Endodermal cell (in vitro differentiated cells): Measurements from ENCODE around the gene CLOCK. TPM values are rescaled to one million over a fixed set of nuclear protein-coding genes. Genes with fewer than 3 reads are reported as not detected.

ENCODE experiments used
- DNase-seq: peaks from one replicate; pipeline ENCODE4 v3.0.0-alpha.2; 2017
- H3K27ac ChIP-seq: 2 replicates; pipeline ENCODE4 v1.5.1; 2013; ENCODE audit warnings: mild to moderate bottlenecking, low read depth, low read length, moderate library complexity
- H3K27me3 ChIP-seq: 2 replicates; pipeline ENCODE4 v1.6.1; 2013; ENCODE audit warnings: mild to moderate bottlenecking, low read length, moderate library complexity; ENCODE audit not compliant: insufficient read depth, control insufficient read depth, poor library complexity, severe bottlenecking
- H3K36me3 ChIP-seq: 2 replicates; pipeline ENCODE4 v1.7.0; 2013; ENCODE audit warnings: mild to moderate bottlenecking, low read length, moderate library complexity; ENCODE audit not compliant: control insufficient read depth, insufficient read depth
- H3K4me1 ChIP-seq: one replicate; pipeline ENCODE4 v1.7.0; 2013; ENCODE audit warnings: low read length; ENCODE audit not compliant: control insufficient read depth, insufficient read depth
- H3K4me3 ChIP-seq: 2 replicates; pipeline ENCODE4 v1.5.1; 2013; ENCODE audit warnings: mild to moderate bottlenecking, low read length, moderate library complexity
- H3K9ac ChIP-seq: 2 replicates; pipeline ENCODE4 v1.6.1; 2013; ENCODE audit warnings: mild to moderate bottlenecking, low read length, moderate library complexity; ENCODE audit not compliant: poor library complexity, severe bottlenecking; ENCODE audit errors: extremely low read depth
- H3K9me3 ChIP-seq: 2 replicates; pipeline ENCODE4 v1.6.1; 2013; ENCODE audit warnings: mild to moderate bottlenecking, low read length, moderate library complexity; ENCODE audit not compliant: control insufficient read depth
- H3K27ac Mint-ChIP-seq: 2 replicates; pipeline ENCODE4 v1.8.0; 2020; ENCODE audit warnings: mixed read lengths
- H3K27me3 Mint-ChIP-seq: 2 replicates; pipeline ENCODE4 v1.8.0; 2021; ENCODE audit warnings: mild to moderate bottlenecking, mixed read lengths; ENCODE audit not compliant: insufficient read depth
- H3K36me3 Mint-ChIP-seq: 2 replicates; pipeline ENCODE4 v1.8.0; 2020; ENCODE audit warnings: low read depth, mixed read lengths
- H3K4me1 Mint-ChIP-seq: 2 replicates; pipeline ENCODE4 v1.8.0; 2020; ENCODE audit warnings: mixed read lengths
- H3K4me3 Mint-ChIP-seq: 2 replicates; pipeline ENCODE4 v1.8.0; 2020; ENCODE audit warnings: mild to moderate bottlenecking, moderate library complexity, mixed read lengths
- H3K9me3 Mint-ChIP-seq: 2 replicates; pipeline ENCODE4 v1.8.0; 2020; ENCODE audit warnings: mild to moderate bottlenecking, mixed read lengths
- CTCF ChIP-seq: fragments of 200-600 bp; sonication (generic); conservative IDR thresholded peaks from 2 replicates; pipeline ENCODE4 v1.5.0; 2021; ENCODE audit warnings: antibody characterized with exemption, mild to moderate bottlenecking
- WGBS, 2 experiments: methylation state at CpG; one replicate each; pipeline versions ENCODE4 v1.1.5 to v1.1.7; 2013; ENCODE audit warnings: missing lambda C conversion rate in 2 of 2, mixed read lengths in 1 of 2; ENCODE audit not compliant: insufficient coverage in 1 of 2, insufficient read length in 1 of 2; 5-methylcytosine and 5-hydroxymethylcytosine counted together
- total RNA-seq, 2 donors: library from RNA; stranded (reverse); fragmentation: NEBNext Ultra II Directional in 1 of 2; extraction: Animal tissue kit (Norgen Biotek cat#: 25700) in 1 of 2; gene quantifications; 2 replicates in 1 of 2; 3 replicates in 1 of 2; pipeline ENCODE4 v1.2.1, GENCODE V29; 2021

CLOCK gene
- total RNA-seq, 2 donors from 2014 or later: 22.9 to 25.1 TPM

- Histone ChIP-seq H3K4me3 (no peak overlapping the region), H3K27me3 (no peaks in the 10 kb centered on the region), H3K9ac (no peak overlapping the region), H3K27ac (no peak overlapping the region), H3K9me3 (peaks cover 6% of the 10 kb centered on the region), H3K4me1 (no peaks in the 10 kb centered on the region), H3K36me3 (peaks cover 14% of the 10 kb centered on the region)
- H3K4me3 Mint-ChIP-seq: no peak overlapping the region
- H3K27ac Mint-ChIP-seq: no peak overlapping the region
- H3K4me1 Mint-ChIP-seq: peaks cover 8% of the 10 kb centered on the region
- no peaks in the 10 kb centered on the region for H3K27me3 Mint-ChIP-seq
- no peak for DNase-seq
- WGBS, 2 experiments: 88 to 96% methylated on average over 1 of the region's 1 CpG
- no peaks in the 10 kb centered on the region for H3K9me3 Mint-ChIP-seq
- TF ChIP-seq CTCF: no peak
- peaks cover 17% of the 10 kb centered on the region for H3K36me3 Mint-ChIP-seq
These were observed 34.6 kb downstream of the CLOCK start for GRCh38 chr4:55512077-55512476.

- Mint-ChIP-seq H3K9me3 (no peaks in the 10 kb centered on the region), H3K4me3 (no peak overlapping the region), H3K27ac (peak overlapping the region; percentile 15), H3K36me3 (peaks cover 25% of the 10 kb centered on the region), H3K27me3 (no peaks in the 10 kb centered on the region), H3K4me1 (peaks cover 8% of the 10 kb centered on the region)
- Histone ChIP-seq H3K9ac (no peak overlapping the region), H3K27me3 (no peaks in the 10 kb centered on the region), H3K36me3 (peaks cover 17% of the 10 kb centered on the region), H3K9me3 (peaks cover 11% of the 10 kb centered on the region), H3K27ac (no peak overlapping the region), H3K4me1 (no peaks in the 10 kb centered on the region), H3K4me3 (no peak overlapping the region)
- no peak for DNase-seq
- TF ChIP-seq CTCF: no peak
These were observed 36.0 kb downstream of the CLOCK start for GRCh38 chr4:55510685-55511084.

- Mint-ChIP-seq H3K27me3 (no peaks in the 10 kb centered on the region), H3K27ac (peak overlapping the region; percentile 68), H3K9me3 (no peaks in the 10 kb centered on the region), H3K4me1 (peaks cover 8% of the 10 kb centered on the region), H3K36me3 (peaks cover 26% of the 10 kb centered on the region), H3K4me3 (no peak overlapping the region)
- Histone ChIP-seq H3K27me3 (no peaks in the 10 kb centered on the region), H3K4me1 (no peaks in the 10 kb centered on the region), H3K9me3 (peaks cover 11% of the 10 kb centered on the region), H3K9ac (no peak overlapping the region), H3K36me3 (peaks cover 17% of the 10 kb centered on the region), H3K4me3 (no peak overlapping the region), H3K27ac (no peak overlapping the region)
- TF ChIP-seq CTCF: no peak
- 57 to 85% methylated on average over 2 to 3 of the region's 3 CpGs for WGBS, 2 experiments
- no peak for DNase-seq
These were observed 37.4 kb downstream of the CLOCK start for GRCh38 chr4:55509266-55509665.
